T-helper 17 cell (primary cell): ENCODE results near the gene LETM1. TPM values are rescaled to one million over a fixed set of nuclear protein-coding genes. Genes with fewer than 3 reads are reported as not detected.

ENCODE experiments used
- ATAC-seq: fragments of 150-1000 bp; cut with Tn5 transposase; 2 replicates; pipeline ENCODE4 v1.10.0; 2021; ENCODE audit warnings: mild to moderate bottlenecking, moderate library complexity
- DNase-seq, 3 donors: peaks; one replicate each; pipeline versions ENCODE4 v3.0.0 to v3.0.0-alpha.2; 2020 to 2021
- H3K9me3 ChIP-seq: one replicate; pipeline ENCODE4 v1.7.0; 2013; ENCODE audit warnings: low read length, mild to moderate bottlenecking; ENCODE audit not compliant: control insufficient read depth, poor library complexity, severe bottlenecking
- H3K27ac Mint-ChIP-seq: one replicate; pipeline ENCODE4 v1.8.0; 2022; ENCODE audit warnings: mild to moderate bottlenecking, moderate library complexity, mixed read lengths
- H3K27me3 Mint-ChIP-seq: one replicate; pipeline ENCODE4 v1.8.0; 2022; ENCODE audit warnings: mixed read lengths
- H3K36me3 Mint-ChIP-seq: one replicate; pipeline ENCODE4 v1.8.0; 2022; ENCODE audit warnings: low read depth, mixed read lengths
- H3K4me1 Mint-ChIP-seq: one replicate; pipeline ENCODE4 v1.8.0; 2022; ENCODE audit warnings: mild to moderate bottlenecking, mixed read lengths
- H3K4me3 Mint-ChIP-seq: one replicate; pipeline ENCODE4 v1.8.0; 2022; ENCODE audit warnings: mild to moderate bottlenecking, moderate library complexity, mixed read lengths
- total RNA-seq, 4 donors: library from RNA in 2 of 4; stranded (reverse) in 2 of 4; gene quantifications; one replicate each; pipeline ENCODE4 v1.2.3 and lab custom pipeline; 2022 to 2026

LETM1 gene
- total RNA-seq, 2 donors from 2014 or later, result 34.4 to 41.4 TPM

GRCh38 chr4:1890979-1891570 is 35.1 kb upstream of the LETM1 start:
- no peaks in the 10 kb centered on the region for H3K9me3 ChIP-seq
- ATAC-seq, result no peak
- Mint-ChIP-seq H3K4me1 (peaks cover 22% of the 10 kb centered on the region), H3K27ac (no peak overlapping the region), H3K27me3 (no peaks in the 10 kb centered on the region), H3K4me3 (no peak overlapping the region), H3K36me3 (peaks cover 2% of the 10 kb centered on the region)
- no peak for DNase-seq

- no peaks in the 10 kb centered on the region for H3K27me3 Mint-ChIP-seq
- DNase-seq, result no peak
- peaks cover 23% of the 10 kb centered on the region for H3K4me1 Mint-ChIP-seq
- no peaks in the 10 kb centered on the region for H3K9me3 ChIP-seq
- no peak overlapping the region for H3K4me3 Mint-ChIP-seq
- peak overlapping the region; percentile 9 for H3K27ac Mint-ChIP-seq
- no peaks in the 10 kb centered on the region for H3K36me3 Mint-ChIP-seq
- ATAC-seq, result no peak
Observed at GRCh38 chr4:1887052-1887451, 31.1 kb upstream of the LETM1 start.

GRCh38 chr4:1885414-1885813 is 29.5 kb upstream of the LETM1 start:
- Mint-ChIP-seq H3K4me3 (no peak overlapping the region), H3K27me3 (no peaks in the 10 kb centered on the region), H3K4me1 (peaks cover 31% of the 10 kb centered on the region), H3K27ac (peak overlapping the region; percentile 19), H3K36me3 (peaks cover 3% of the 10 kb centered on the region)
- DNase-seq (no peak), ATAC-seq (no peak)
- H3K9me3 ChIP-seq, result no peaks in the 10 kb centered on the region

- DNase-seq (no peak), ATAC-seq (no peak)
- Mint-ChIP-seq H3K4me1 (peaks cover 41% of the 10 kb centered on the region), H3K27me3 (no peaks in the 10 kb centered on the region), H3K36me3 (peaks cover 3% of the 10 kb centered on the region), H3K4me3 (no peak overlapping the region), H3K27ac (no peak overlapping the region)
- H3K9me3 ChIP-seq, result no peaks in the 10 kb centered on the region
Observed at GRCh38 chr4:1883583-1883982, 27.6 kb upstream of the LETM1 start.

GRCh38 chr4:1882850-1883271 is 26.9 kb upstream of the LETM1 start:
- H3K27ac Mint-ChIP-seq, result peak overlapping the region; percentile 37
- H3K27me3 Mint-ChIP-seq, result no peaks in the 10 kb centered on the region
- H3K9me3 ChIP-seq, result no peaks in the 10 kb centered on the region
- peaks cover 43% of the 10 kb centered on the region for H3K4me1 Mint-ChIP-seq
- no peak for ATAC-seq
- no peak overlapping the region for H3K4me3 Mint-ChIP-seq
- no peak for DNase-seq
- peaks cover 3% of the 10 kb centered on the region for H3K36me3 Mint-ChIP-seq

GRCh38 chr4:1880332-1880731 is 24.4 kb upstream of the LETM1 start:
- Mint-ChIP-seq H3K36me3 (peaks cover 3% of the 10 kb centered on the region), H3K27me3 (no peaks in the 10 kb centered on the region), H3K4me3 (no peak overlapping the region), H3K27ac (peak overlapping the region; percentile 34), H3K4me1 (peaks cover 40% of the 10 kb centered on the region)
- DNase-seq (no peak), ATAC-seq (no peak)
- no peaks in the 10 kb centered on the region for H3K9me3 ChIP-seq

- H3K36me3 Mint-ChIP-seq, result peaks cover 3% of the 10 kb centered on the region
- H3K4me1 Mint-ChIP-seq, result peaks cover 43% of the 10 kb centered on the region
- peak overlapping the region; percentile 34 for H3K27ac Mint-ChIP-seq
- no peak for DNase-seq
- no peaks in the 10 kb centered on the region for H3K9me3 ChIP-seq
- ATAC-seq, result no peak
- H3K27me3 Mint-ChIP-seq, result no peaks in the 10 kb centered on the region
- no peak overlapping the region for H3K4me3 Mint-ChIP-seq
Observed at GRCh38 chr4:1879485-1879884, 23.5 kb upstream of the LETM1 start.

GRCh38 chr4:1874201-1874600 is 18.2 kb upstream of the LETM1 start:
- no peaks in the 10 kb centered on the region for H3K9me3 ChIP-seq
- Mint-ChIP-seq H3K4me3 (peak overlapping the region; percentile 28), H3K27me3 (no peaks in the 10 kb centered on the region), H3K27ac (peak overlapping the region; percentile 71), H3K4me1 (peaks cover 40% of the 10 kb centered on the region), H3K36me3 (no peaks in the 10 kb centered on the region)
- DNase-seq (no peak), ATAC-seq (no peak)

- no peaks in the 10 kb centered on the region for H3K9me3 ChIP-seq
- H3K4me1 Mint-ChIP-seq, result peaks cover 39% of the 10 kb centered on the region
- no peaks in the 10 kb centered on the region for H3K36me3 Mint-ChIP-seq
- DNase-seq (no peak), ATAC-seq (no peak)
- no peak overlapping the region for H3K4me3 Mint-ChIP-seq
- no peaks in the 10 kb centered on the region for H3K27me3 Mint-ChIP-seq
- H3K27ac Mint-ChIP-seq, result peak overlapping the region; percentile 71
Observed at GRCh38 chr4:1873776-1874175, 17.8 kb upstream of the LETM1 start.

- ATAC-seq (no peak), DNase-seq (no peak)
- Mint-ChIP-seq H3K4me1 (peaks cover 34% of the 10 kb centered on the region), H3K36me3 (no peaks in the 10 kb centered on the region), H3K27me3 (no peaks in the 10 kb centered on the region), H3K4me3 (peak overlapping the region; percentile 82), H3K27ac (peak overlapping the region; percentile 93)
- no peaks in the 10 kb centered on the region for H3K9me3 ChIP-seq
Observed at GRCh38 chr4:1873291-1873690, 17.3 kb upstream of the LETM1 start.

- H3K4me1 Mint-ChIP-seq, result peaks cover 34% of the 10 kb centered on the region
- H3K36me3 Mint-ChIP-seq, result no peaks in the 10 kb centered on the region
- peak overlapping the region; percentile 82 for H3K4me3 Mint-ChIP-seq
- DNase-seq (no peak), ATAC-seq (no peak)
- H3K27ac Mint-ChIP-seq, result peak overlapping the region; percentile 93
- H3K9me3 ChIP-seq, result no peaks in the 10 kb centered on the region
- H3K27me3 Mint-ChIP-seq, result no peaks in the 10 kb centered on the region
Observed at GRCh38 chr4:1872870-1873269, 16.9 kb upstream of the LETM1 start.

- Mint-ChIP-seq H3K36me3 (no peaks in the 10 kb centered on the region), H3K4me3 (no peak overlapping the region), H3K27me3 (no peaks in the 10 kb centered on the region), H3K27ac (no peak overlapping the region), H3K4me1 (peaks cover 26% of the 10 kb centered on the region)
- ATAC-seq (no peak), DNase-seq (no peak)
- no peaks in the 10 kb centered on the region for H3K9me3 ChIP-seq
Observed at GRCh38 chr4:1871471-1872021, 15.6 kb upstream of the LETM1 start.

- Mint-ChIP-seq H3K4me1 (peaks cover 26% of the 10 kb centered on the region), H3K4me3 (peak within 1 kb of the TSS; percentile 88), H3K27me3 (no peaks in the 10 kb centered on the region), H3K36me3 (no peaks in the 10 kb centered on the region), H3K27ac (peak within 1 kb of the TSS; percentile 95)
- no peaks in the 10 kb centered on the region for H3K9me3 ChIP-seq
- DNase-seq (peak; percentile 87 to 91 (median 89)), ATAC-seq (peak; percentile 72)
Observed at GRCh38 chr4:1870578-1871443, 14.9 kb upstream of the LETM1 start, which contains the start of gene NSD2. TSS of gene NSD2 (plus strand) at chr4:1871393. CDS start at chr4:1900655, 29,262 bp downstream.
